Activated T-cell treated with anti-CD3 and anti-CD28 coated beads, Interleukin-2, amount 50 U/mL, for 4 hours (primary cell): ENCODE measurements around the gene RANBP9. TPM values are rescaled to one million over a fixed set of nuclear protein-coding genes. Genes with fewer than 3 reads are reported as not detected.

Experiments used
- ATAC-seq, 2 donors: fragments of 200-7000 bp; cut with Tn5 transposase; one replicate each; pipeline ENCODE4 v1.10.0; 2021
- DNase-seq: peaks from one replicate; pipeline ENCODE4 v3.0.0-alpha.2; 2020
- H3K27me3 Mint-ChIP-seq: one replicate; pipeline ENCODE4 v1.8.0; 2021; ENCODE audit warnings: low read depth, mixed read lengths
- H3K36me3 Mint-ChIP-seq: one replicate; pipeline ENCODE4 v1.8.0; 2022; ENCODE audit warnings: mixed read lengths; ENCODE audit not compliant: insufficient read depth
- H3K4me1 Mint-ChIP-seq: one replicate; pipeline ENCODE4 v1.8.0; 2021; ENCODE audit warnings: low read depth, mixed read lengths
- H3K4me3 Mint-ChIP-seq: one replicate; pipeline ENCODE4 v1.8.0; 2021; ENCODE audit warnings: mild to moderate bottlenecking, moderate library complexity, mixed read lengths
- H3K9me3 Mint-ChIP-seq: one replicate; pipeline ENCODE4 v1.8.0; 2021; ENCODE audit warnings: mixed read lengths
- total RNA-seq, 3 donors: library from RNA; stranded (reverse); gene quantifications; one replicate each; pipeline ENCODE4 v1.2.1, GENCODE V29; 2021

RANBP9 gene
- total RNA-seq, 3 donors from 2014 or later, result 49.2 to 61.3 (median 51.9) TPM

DNA sequence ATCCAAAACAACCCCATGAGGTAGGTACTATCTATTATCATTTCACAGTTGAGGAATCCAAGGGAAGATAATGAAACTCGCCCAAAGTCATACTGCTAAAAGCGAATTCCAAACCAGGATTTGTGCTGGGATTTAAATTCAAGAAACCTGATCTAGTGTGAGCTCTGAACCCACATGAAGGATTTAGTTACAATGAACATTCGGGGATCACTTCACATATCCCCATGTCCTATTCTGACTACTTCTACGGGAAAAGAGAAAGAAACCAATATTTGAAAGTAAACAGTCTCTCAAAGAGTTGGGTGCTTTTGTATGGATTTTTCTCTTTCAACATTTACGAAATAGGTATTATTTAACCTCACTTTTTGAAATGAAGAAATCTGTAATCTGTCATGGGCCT lies 12.9 kb downstream of the RANBP9 start:
- H3K9me3 Mint-ChIP-seq, result no peaks in the 10 kb centered on the region
- no peak for ATAC-seq
- no peak overlapping the region for H3K4me3 Mint-ChIP-seq
- DNase-seq, result no peak
- H3K36me3 Mint-ChIP-seq, result peaks cover 22% of the 10 kb centered on the region
- H3K27me3 Mint-ChIP-seq, result no peaks in the 10 kb centered on the region
- H3K4me1 Mint-ChIP-seq, result peaks cover 65% of the 10 kb centered on the region

DNA sequence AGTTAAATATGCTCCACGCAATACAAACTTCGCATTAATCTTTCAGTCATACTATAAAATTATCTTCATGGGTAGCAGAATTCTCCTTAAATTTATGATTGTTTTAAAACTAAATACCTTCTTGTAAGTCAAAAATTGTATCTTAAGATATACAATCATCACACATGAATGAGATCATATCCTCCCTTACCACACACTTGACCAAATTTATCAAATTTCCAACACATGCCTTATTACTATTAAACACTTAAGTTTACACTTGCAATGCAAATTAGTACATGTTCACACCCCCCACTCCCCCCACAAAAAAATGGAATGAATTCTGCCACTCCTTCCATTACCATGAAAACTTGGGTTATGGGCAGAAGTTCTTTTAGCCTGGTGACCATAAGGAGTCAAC lies 13.8 kb downstream of the RANBP9 start:
- no peaks in the 10 kb centered on the region for H3K9me3 Mint-ChIP-seq
- DNase-seq (no peak), ATAC-seq (no peak)
- peaks cover 25% of the 10 kb centered on the region for H3K36me3 Mint-ChIP-seq
- H3K4me1 Mint-ChIP-seq, result peaks cover 72% of the 10 kb centered on the region
- H3K4me3 Mint-ChIP-seq, result peak overlapping the region; percentile 27
- H3K27me3 Mint-ChIP-seq, result no peaks in the 10 kb centered on the region

DNA sequence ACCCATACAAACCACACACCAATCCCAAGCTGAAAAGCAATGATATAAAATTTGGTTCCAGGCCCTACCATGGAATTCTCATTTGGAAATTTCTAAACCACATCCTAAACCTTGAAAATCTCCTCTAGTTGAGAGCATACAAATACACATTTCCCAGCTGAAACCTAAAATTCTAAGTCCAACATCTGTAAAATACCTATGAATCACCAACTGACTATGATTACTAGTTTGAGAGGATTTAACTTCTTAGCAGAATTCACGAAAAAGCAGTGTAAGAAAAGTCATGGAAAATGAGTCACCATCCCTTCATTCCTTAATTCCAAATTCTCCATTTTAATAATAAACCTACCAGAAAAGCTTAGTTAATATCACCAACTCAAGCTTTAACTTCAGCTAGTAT lies 15.4 kb downstream of the RANBP9 start:
- Mint-ChIP-seq H3K4me1 (peaks cover 68% of the 10 kb centered on the region), H3K36me3 (peaks cover 28% of the 10 kb centered on the region), H3K27me3 (no peaks in the 10 kb centered on the region), H3K9me3 (no peaks in the 10 kb centered on the region), H3K4me3 (no peak overlapping the region)
- no peak for ATAC-seq
- DNase-seq, result no peak

DNA sequence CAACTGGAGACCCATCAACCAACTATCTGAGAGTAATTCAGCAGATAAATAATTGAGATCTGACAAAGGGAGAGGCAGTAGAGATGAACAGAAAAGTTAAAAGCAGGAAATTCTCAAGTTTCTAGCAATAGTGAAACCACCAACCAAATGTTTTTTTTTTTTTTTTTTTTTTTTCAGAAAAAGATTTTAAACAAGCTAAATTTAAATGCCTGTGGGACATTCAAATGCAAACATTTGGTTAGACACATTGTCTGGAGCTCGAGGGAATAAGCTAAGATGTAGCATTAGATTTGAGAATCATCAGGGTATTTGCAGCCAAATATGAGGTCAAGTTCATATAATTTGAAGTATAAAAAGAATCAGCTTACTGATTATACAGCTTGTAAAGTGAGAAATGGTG lies 16.4 kb downstream of the RANBP9 start:
- Mint-ChIP-seq H3K27me3 (no peaks in the 10 kb centered on the region), H3K4me3 (peak overlapping the region; percentile 64), H3K4me1 (peaks cover 65% of the 10 kb centered on the region), H3K36me3 (peaks cover 33% of the 10 kb centered on the region), H3K9me3 (no peaks in the 10 kb centered on the region)
- DNase-seq (no peak), ATAC-seq (no peak)

DNA sequence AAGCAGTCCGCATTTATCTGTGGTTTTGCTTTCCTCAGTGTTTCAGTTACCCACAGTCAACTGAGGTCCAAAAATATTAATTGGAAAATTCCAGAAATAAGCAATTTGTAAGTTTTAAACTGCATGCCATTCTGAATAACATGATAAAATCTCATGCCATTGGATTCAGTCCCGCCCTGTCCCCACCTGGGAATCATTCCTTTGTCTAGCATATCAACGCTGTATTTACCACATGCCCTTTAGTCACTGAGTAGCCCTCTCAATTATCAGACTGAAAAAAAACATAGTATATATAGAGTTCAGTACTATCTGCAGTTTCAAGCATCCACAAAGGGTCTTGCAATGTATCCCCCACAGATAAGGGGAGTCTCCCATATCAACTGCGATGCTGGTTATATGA lies 17.1 kb downstream of the RANBP9 start:
- Mint-ChIP-seq H3K27me3 (no peaks in the 10 kb centered on the region), H3K9me3 (peaks cover 4% of the 10 kb centered on the region), H3K4me3 (peak overlapping the region; percentile 64), H3K4me1 (peaks cover 68% of the 10 kb centered on the region), H3K36me3 (peaks cover 38% of the 10 kb centered on the region)
- no peak for DNase-seq
- no peak for ATAC-seq

DNA sequence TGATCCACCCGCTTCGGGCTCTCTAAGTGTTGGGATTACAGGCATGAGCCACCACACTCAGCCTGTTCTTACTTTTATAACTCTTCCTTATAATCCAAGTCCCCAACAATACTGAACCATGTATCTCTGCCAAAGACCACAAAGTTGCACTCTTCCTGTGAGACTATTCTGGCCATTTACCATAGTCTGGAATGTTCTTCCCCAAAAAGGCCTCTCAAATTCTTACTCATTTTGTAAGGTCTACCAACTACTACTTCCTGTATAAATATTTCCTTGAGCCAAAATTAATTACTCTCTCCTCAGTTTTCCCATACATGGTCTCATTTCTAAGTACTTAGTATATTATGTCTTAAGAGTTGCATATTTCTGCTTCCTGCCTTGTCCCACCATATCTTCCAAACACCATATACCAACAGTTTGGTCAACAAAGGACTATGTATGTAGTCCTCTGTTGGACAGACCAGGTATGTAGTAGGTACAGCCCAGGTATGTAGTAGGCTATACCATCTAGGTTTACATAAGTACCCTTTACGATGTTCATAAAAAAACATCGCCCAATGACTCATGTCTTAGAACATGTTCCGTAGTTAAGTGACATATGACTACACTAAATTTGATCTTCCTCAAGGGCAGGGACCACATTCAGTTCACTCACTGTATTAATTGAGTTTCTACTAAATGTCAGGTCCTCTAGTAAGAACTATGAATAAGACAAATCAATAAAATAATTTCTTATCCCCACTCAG lies 22.0 kb downstream of the RANBP9 start:
- Mint-ChIP-seq H3K4me3 (no peak overlapping the region), H3K9me3 (peaks cover 5% of the 10 kb centered on the region), H3K27me3 (no peaks in the 10 kb centered on the region), H3K36me3 (peaks cover 37% of the 10 kb centered on the region), H3K4me1 (peaks cover 67% of the 10 kb centered on the region)
- peak; percentile 56 to 68 for ATAC-seq
- no peak for DNase-seq

DNA sequence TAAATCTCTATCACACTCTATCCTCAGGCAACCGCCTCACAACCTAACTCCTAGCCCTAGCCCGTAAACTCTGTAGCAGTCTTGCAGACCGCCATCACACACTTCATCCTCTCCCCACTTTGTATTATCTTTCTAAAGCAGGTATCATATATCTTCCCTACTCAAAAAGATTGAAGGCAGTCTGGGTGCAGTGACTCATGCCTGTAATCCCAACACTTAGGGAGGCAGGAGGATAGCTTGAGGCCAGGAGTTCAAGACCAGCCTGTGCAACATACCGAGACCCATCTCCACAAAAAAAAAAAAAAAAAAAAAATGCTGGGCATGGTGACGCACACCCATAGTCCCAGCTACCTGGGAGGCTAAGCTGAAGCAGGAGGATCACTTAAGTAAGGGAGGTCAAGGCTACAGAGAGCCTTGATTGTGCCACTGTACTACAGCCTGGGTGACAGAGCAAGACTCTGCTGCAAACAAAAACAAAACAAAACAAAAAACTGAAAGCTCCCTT lies 22.9 kb downstream of the RANBP9 start:
- Mint-ChIP-seq H3K4me3 (no peak overlapping the region), H3K9me3 (peaks cover 5% of the 10 kb centered on the region), H3K4me1 (peaks cover 67% of the 10 kb centered on the region), H3K27me3 (no peaks in the 10 kb centered on the region), H3K36me3 (peaks cover 36% of the 10 kb centered on the region)
- ATAC-seq (peak in 1 of 2 donors; percentile 6), DNase-seq (no peak)

DNA sequence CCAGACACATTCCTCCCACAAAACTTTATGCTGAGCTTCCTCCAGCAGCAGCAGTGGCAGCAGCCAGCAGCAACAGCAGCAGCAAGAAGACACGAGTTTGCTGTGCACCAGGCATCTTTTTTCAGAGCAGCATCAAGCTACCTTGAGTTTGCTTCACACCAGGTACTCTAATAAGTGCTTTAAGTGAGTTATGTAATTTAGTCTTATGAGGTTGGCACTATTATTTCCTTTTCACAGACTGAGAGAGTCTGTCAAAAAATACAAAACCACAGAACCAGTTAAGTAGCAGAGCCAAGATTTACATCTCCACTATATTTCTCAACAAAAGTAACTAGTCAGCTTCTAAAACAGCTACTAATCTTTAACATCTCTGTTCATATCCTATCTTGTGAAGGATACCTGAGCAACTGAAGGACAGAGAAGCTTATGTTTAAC lies 23.7 kb downstream of the RANBP9 start:
- no peak for DNase-seq
- Mint-ChIP-seq H3K27me3 (no peaks in the 10 kb centered on the region), H3K4me1 (peaks cover 63% of the 10 kb centered on the region), H3K36me3 (peaks cover 35% of the 10 kb centered on the region), H3K9me3 (peaks cover 5% of the 10 kb centered on the region), H3K4me3 (peak overlapping the region; percentile 42)
- peak; percentile 45 for ATAC-seq

DNA sequence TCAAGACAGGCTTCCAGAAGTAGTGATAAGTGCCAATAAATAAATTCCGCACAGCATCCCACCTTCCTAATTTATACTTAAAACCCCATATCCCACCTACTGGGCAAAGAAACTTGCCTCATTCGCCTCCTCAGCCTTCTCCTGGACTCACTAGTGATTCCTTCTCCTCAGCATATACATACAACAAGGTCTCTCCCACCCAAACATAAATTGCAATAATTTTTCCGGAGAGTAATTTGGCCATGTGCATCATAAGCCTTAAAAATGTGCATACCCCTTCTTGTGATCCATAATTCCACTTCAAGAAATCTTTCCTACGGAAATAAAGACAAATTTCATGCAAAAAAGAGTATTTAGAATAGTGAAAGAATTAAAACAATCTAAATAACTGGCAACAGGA lies 26.8 kb downstream of the RANBP9 start:
- no peak overlapping the region for H3K4me3 Mint-ChIP-seq
- ATAC-seq (no peak), DNase-seq (no peak)
- no peaks in the 10 kb centered on the region for H3K27me3 Mint-ChIP-seq
- H3K4me1 Mint-ChIP-seq, result peaks cover 74% of the 10 kb centered on the region
- peaks cover 33% of the 10 kb centered on the region for H3K36me3 Mint-ChIP-seq
- H3K9me3 Mint-ChIP-seq, result peaks cover 4% of the 10 kb centered on the region

DNA sequence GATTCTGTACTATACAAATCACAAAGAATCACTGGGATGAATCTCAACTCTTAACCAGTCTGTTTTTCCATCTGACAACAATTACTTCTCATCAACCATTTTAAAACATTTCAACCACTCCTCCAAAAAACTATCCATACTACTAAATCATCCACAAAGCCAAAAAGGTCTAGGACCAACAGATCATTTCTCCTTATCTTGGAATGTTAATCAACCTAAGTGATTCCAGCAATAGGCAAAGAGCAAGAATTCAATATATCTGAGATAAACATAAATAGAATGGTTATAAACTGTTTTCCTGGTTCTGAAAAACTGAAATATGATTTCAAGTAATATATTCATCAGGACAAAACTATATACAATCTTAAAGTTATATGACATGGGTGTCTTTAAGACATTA lies 28.6 kb downstream of the RANBP9 start:
- ATAC-seq, result no peak
- H3K4me1 Mint-ChIP-seq, result peaks cover 68% of the 10 kb centered on the region
- no peak for DNase-seq
- no peaks in the 10 kb centered on the region for H3K27me3 Mint-ChIP-seq
- H3K9me3 Mint-ChIP-seq, result no peaks in the 10 kb centered on the region
- H3K4me3 Mint-ChIP-seq, result peak overlapping the region; percentile 33
- peaks cover 35% of the 10 kb centered on the region for H3K36me3 Mint-ChIP-seq

DNA sequence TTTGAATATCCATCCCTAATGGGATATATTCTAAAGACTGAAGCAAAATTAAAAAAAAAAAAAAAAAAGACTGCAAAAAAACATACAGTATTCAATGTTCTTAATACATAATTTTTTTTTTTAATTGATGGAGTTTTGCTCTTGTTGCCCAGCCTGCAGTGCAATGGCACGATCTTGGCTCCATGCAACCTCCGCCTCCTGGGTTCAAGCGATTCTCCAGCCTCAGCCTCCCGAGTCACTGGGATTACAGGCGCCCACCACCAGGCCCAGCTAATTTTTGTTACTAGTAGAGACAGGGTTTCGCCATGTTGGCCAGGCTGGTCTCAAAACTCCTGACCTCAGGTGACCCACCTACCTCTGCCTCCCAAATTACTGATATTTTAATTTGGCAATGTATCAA lies 29.3 kb downstream of the RANBP9 start:
- DNase-seq (no peak), ATAC-seq (no peak)
- H3K4me1 Mint-ChIP-seq, result peaks cover 64% of the 10 kb centered on the region
- H3K4me3 Mint-ChIP-seq, result peak overlapping the region; percentile 33
- H3K27me3 Mint-ChIP-seq, result no peaks in the 10 kb centered on the region
- peaks cover 28% of the 10 kb centered on the region for H3K36me3 Mint-ChIP-seq
- H3K9me3 Mint-ChIP-seq, result no peaks in the 10 kb centered on the region

DNA sequence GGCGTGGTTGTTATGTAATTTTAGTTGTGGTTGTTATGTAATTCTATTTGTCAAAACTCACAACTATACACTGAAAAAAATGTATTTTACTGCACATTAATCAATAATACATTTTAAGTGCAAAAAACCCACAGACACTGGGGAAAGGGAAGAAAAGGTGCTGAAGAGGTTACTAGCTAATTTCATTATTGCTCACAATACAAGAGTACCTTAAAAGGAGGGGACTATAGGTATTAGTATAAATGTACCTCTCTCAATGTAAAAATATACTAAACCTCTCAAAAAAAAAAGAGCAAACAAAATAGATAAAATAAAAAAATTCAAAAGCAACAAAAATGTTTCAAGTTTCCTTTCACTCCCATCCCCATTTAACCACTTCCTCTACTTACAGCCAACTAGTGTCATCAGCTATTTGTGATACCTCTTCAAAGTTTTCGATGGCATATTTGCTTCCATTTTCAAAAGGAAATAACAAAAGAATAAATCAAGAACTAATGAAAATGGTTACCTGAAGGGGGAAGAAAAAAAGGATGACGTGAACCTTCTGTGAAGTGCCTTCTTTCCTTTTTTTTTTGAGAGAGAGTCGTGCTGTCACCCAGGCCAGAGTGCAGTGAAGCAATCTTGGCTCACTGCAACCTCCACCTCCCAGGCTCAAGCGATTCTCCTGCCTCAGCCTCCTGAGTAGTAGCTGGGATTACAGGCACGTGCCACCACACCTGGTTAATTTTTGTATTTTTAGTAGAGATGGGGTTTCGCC lies 30.2 kb downstream of the RANBP9 start:
- peak overlapping the region; percentile 60 for H3K4me3 Mint-ChIP-seq
- no peaks in the 10 kb centered on the region for H3K27me3 Mint-ChIP-seq
- H3K4me1 Mint-ChIP-seq, result peaks cover 62% of the 10 kb centered on the region
- peaks cover 30% of the 10 kb centered on the region for H3K36me3 Mint-ChIP-seq
- no peak for DNase-seq
- ATAC-seq, result peak; percentile 43 to 62
- H3K9me3 Mint-ChIP-seq, result peaks cover 6% of the 10 kb centered on the region

DNA sequence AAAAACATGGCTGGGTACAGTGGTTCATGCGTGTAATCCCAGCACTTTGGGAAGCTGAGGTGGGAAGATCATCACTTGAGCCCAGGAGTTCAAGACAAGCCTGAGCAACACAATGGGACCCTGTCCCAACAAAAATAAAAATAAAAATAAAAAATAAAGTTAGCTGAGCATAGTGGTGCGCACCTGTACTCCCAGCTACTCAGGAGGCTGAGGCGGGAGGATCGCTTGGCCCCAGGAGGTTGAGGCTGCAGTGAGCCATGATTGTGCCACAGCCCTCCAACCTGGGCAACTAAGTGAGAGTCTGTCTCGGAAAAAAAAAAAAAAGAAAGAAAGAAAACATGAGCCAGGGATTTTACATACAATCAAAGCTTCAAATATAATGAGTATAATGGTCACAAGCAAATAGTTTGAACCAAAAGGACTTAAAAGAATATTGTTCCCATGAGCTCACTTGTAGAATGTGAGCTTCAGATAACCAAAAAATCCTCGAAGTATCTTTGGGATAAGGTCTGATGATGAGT lies 31.1 kb downstream of the RANBP9 start:
- Mint-ChIP-seq H3K9me3 (peaks cover 9% of the 10 kb centered on the region), H3K4me1 (peaks cover 64% of the 10 kb centered on the region), H3K4me3 (no peak overlapping the region), H3K36me3 (peaks cover 32% of the 10 kb centered on the region), H3K27me3 (no peaks in the 10 kb centered on the region)
- ATAC-seq (no peak), DNase-seq (no peak)

DNA sequence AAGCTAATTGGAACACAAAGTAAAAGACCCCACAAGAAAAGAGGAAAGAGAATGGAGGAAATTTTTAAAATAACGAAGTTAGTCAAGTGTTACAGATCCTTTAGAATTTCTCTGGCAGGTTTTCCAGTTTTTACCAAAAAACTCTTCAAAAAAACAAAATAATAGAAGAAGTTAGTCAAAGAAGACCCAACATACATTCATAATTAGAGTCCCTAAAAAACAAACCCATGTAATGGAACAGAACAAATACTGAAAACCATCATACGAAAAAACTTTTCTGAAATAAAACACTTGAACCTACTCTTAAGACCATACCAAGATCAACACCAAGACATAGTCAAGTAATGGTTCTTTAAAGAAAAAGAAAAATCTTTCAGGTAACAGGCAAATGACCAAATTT lies 31.6 kb downstream of the RANBP9 start:
- no peak for ATAC-seq
- no peak for DNase-seq
- Mint-ChIP-seq H3K4me1 (peaks cover 67% of the 10 kb centered on the region), H3K36me3 (peaks cover 34% of the 10 kb centered on the region), H3K9me3 (peaks cover 13% of the 10 kb centered on the region), H3K4me3 (no peak overlapping the region), H3K27me3 (no peaks in the 10 kb centered on the region)
